Urinary bladder (tissue), 4 donors: ENCODE data around the gene ADGRD1. TPM values are rescaled to one million over a fixed set of nuclear protein-coding genes. Genes with fewer than 3 reads are reported as not detected.
"Not testable (repeated sequence)": the region's sequence is repeated elsewhere in the genome, so short reads cannot be mapped to it uniquely, and the experiment has no call there.

Experiments used
- DNase-seq: peaks from one replicate; pipeline ENCODE4 v3.0.0-alpha.2; 2015; ENCODE audit errors: extremely low spot score
- H3K27ac ChIP-seq: one replicate; pipeline ENCODE4 v1.5.1; 2013; ENCODE audit warnings: low read depth, mild to moderate bottlenecking, moderate library complexity
- H3K36me3 ChIP-seq: one replicate; pipeline ENCODE4 v1.6.1; 2013; ENCODE audit warnings: mild to moderate bottlenecking, moderate library complexity; ENCODE audit not compliant: insufficient read depth
- H3K4me1 ChIP-seq: one replicate; pipeline ENCODE4 v1.6.1; 2013; ENCODE audit warnings: mild to moderate bottlenecking, moderate library complexity; ENCODE audit not compliant: insufficient read depth
- H3K4me3 ChIP-seq: one replicate; pipeline ENCODE4 v1.5.1; 2013; ENCODE audit warnings: low read depth, low read length
- WGBS: extraction: QIAGEN DNeasy Blood & Tissue Kit; methylation state at CpG from one replicate; pipeline ENCODE4 v1.1.7; 2013; 5-methylcytosine and 5-hydroxymethylcytosine counted together
- polyA plus RNA-seq: library from polyadenylated mRNA; stranded (reverse); fragments of 200-250 nt; gene quantifications from one replicate; pipeline ENCODE4 v1.2.3, GENCODE V29; 2013
- total RNA-seq: library from RNA; depleted of rRNA; stranded (reverse); fragments of >200 nt; gene quantifications from one replicate; pipeline ENCODE4 v1.2.3, GENCODE V29; 2014
- donor health status: healthy with polysubstance abuse.
- donor health status: healthy.

The ADGRD1 gene
- total and polyA plus RNA-seq, 2 donors, result 60.1 to 62.3 TPM

- WGBS, result 78% methylated on average over 18 of the region's 18 CpGs
- Histone ChIP-seq H3K4me3 (no peak overlapping the region), H3K27ac (no peak overlapping the region), H3K36me3 (no peaks in the 10 kb centered on the region), H3K4me1 (no peaks in the 10 kb centered on the region)
- no peak for DNase-seq
Measured at GRCh38 chr12:131114942-131115584, 161.4 kb downstream of the ADGRD1 start.

GRCh38 chr12:131115766-131116467, 162.2 kb downstream of the ADGRD1 start:
- Histone ChIP-seq H3K4me1 (no peaks in the 10 kb centered on the region), H3K4me3 (no peak overlapping the region), H3K27ac (no peak overlapping the region), H3K36me3 (no peaks in the 10 kb centered on the region)
- WGBS, result 89% methylated on average over 8 of the region's 8 CpGs
- no peak for DNase-seq

- no peak for DNase-seq
- no peaks in the 10 kb centered on the region for H3K4me1 ChIP-seq
- 50% methylated on average over 15 of the region's 15 CpGs for WGBS
- no peak overlapping the region for H3K4me3 ChIP-seq
- no peaks in the 10 kb centered on the region for H3K36me3 ChIP-seq
- no peak overlapping the region for H3K27ac ChIP-seq
Measured at GRCh38 chr12:131116468-131117117, 162.9 kb downstream of the ADGRD1 start.

GRCh38 chr12:131117438-131118245, 163.9 kb downstream of the ADGRD1 start:
- H3K36me3 ChIP-seq, result no peaks in the 10 kb centered on the region
- WGBS, result 91% methylated on average over 7 of the region's 7 CpGs
- no peak for DNase-seq
- H3K4me3 ChIP-seq, result no peak overlapping the region
- H3K4me1 ChIP-seq, result no peaks in the 10 kb centered on the region
- H3K27ac ChIP-seq, result no peak overlapping the region

GRCh38 chr12:131118371-131118770, 164.7 kb downstream of the ADGRD1 start:
- 71% methylated on average over 9 of the region's 9 CpGs for WGBS
- H3K27ac ChIP-seq, result no peak overlapping the region
- H3K4me1 ChIP-seq, result no peaks in the 10 kb centered on the region
- DNase-seq, result no peak
- no peaks in the 10 kb centered on the region for H3K36me3 ChIP-seq
- H3K4me3 ChIP-seq, result no peak overlapping the region

GRCh38 chr12:131119345-131119744, 165.6 kb downstream of the ADGRD1 start:
- H3K4me3 ChIP-seq, DNase-seq, H3K36me3 ChIP-seq, H3K4me1 ChIP-seq, H3K27ac ChIP-seq: not testable (repeated sequence)
- 95% methylated on average over 8 of the region's 8 CpGs for whole genome bisulfite sequencing

- Histone ChIP-seq H3K36me3 (no peaks in the 10 kb centered on the region), H3K4me1 (no peaks in the 10 kb centered on the region), H3K4me3 (no peak overlapping the region), H3K27ac (no peak overlapping the region)
- 94% methylated on average over 8 of the region's 8 CpGs for WGBS
- DNase-seq, result no peak
Measured at GRCh38 chr12:131119936-131120335, 166.2 kb downstream of the ADGRD1 start.

- H3K36me3 ChIP-seq, result no peaks in the 10 kb centered on the region
- DNase-seq, result no peak
- H3K4me3 ChIP-seq, result no peak overlapping the region
- no peaks in the 10 kb centered on the region for H3K4me1 ChIP-seq
- H3K27ac ChIP-seq, result no peak overlapping the region
- 87% methylated on average over 25 of the region's 25 CpGs for WGBS
Measured at GRCh38 chr12:131120831-131121271, 167.1 kb downstream of the ADGRD1 start.

- Histone ChIP-seq H3K36me3 (no peaks in the 10 kb centered on the region), H3K27ac (no peak overlapping the region), H3K4me1 (no peaks in the 10 kb centered on the region), H3K4me3 (no peak overlapping the region)
- WGBS, result 88% methylated on average over 30 of the region's 30 CpGs
- no peak for DNase-seq
Measured at GRCh38 chr12:131121705-131122405, 168.1 kb downstream of the ADGRD1 start.

GRCh38 chr12:131122631-131123030, 168.9 kb downstream of the ADGRD1 start:
- Histone ChIP-seq H3K4me1 (no peaks in the 10 kb centered on the region), H3K36me3 (no peaks in the 10 kb centered on the region), H3K4me3 (no peak overlapping the region), H3K27ac (no peak overlapping the region)
- WGBS, result 91% methylated on average over 7 of the region's 7 CpGs
- no peak for DNase-seq

GRCh38 chr12:131123817-131124216, 170.1 kb downstream of the ADGRD1 start:
- no peak for DNase-seq
- H3K36me3 ChIP-seq, result no peaks in the 10 kb centered on the region
- WGBS, result 87% methylated on average over 10 of the region's 10 CpGs
- no peak overlapping the region for H3K27ac ChIP-seq
- no peak overlapping the region for H3K4me3 ChIP-seq
- H3K4me1 ChIP-seq, result no peaks in the 10 kb centered on the region

- 89% methylated on average over 19 of the region's 19 CpGs for WGBS
- no peak for DNase-seq
- no peak overlapping the region for H3K27ac ChIP-seq
- no peak overlapping the region for H3K4me3 ChIP-seq
- H3K36me3 ChIP-seq, result no peaks in the 10 kb centered on the region
- H3K4me1 ChIP-seq, result no peaks in the 10 kb centered on the region
Measured at GRCh38 chr12:131124487-131125280, 171.0 kb downstream of the ADGRD1 start.
